Frontal cortex (tissue), 4 donors: ENCODE results near the gene REV3L. TPM values are rescaled to one million over a fixed set of nuclear protein-coding genes. Genes with fewer than 3 reads are reported as not detected.

Source experiments
- DNase-seq, 2 donors: peaks; one replicate each; pipeline ENCODE4 v3.0.0; 2012; ENCODE audit warnings: low spot score in 2 of 2
- FAIRE-seq: peaks from 2 replicates; lab custom pipeline; 2012; peaks lifted over from hg19 to GRCh38; lab: Jason Lieb, UNC
- total RNA-seq: library from RNA; depleted of rRNA; stranded (reverse); fragments of >200 nt; gene quantifications from one replicate; pipeline ENCODE4 v1.2.3, GENCODE V29; 2014
- donor health status: control.
- donor health status: control.
- donor health status: control.

Gene REV3L
- total RNA-seq, 1 donor from 2014 or later, result 95.0 TPM

DNA sequence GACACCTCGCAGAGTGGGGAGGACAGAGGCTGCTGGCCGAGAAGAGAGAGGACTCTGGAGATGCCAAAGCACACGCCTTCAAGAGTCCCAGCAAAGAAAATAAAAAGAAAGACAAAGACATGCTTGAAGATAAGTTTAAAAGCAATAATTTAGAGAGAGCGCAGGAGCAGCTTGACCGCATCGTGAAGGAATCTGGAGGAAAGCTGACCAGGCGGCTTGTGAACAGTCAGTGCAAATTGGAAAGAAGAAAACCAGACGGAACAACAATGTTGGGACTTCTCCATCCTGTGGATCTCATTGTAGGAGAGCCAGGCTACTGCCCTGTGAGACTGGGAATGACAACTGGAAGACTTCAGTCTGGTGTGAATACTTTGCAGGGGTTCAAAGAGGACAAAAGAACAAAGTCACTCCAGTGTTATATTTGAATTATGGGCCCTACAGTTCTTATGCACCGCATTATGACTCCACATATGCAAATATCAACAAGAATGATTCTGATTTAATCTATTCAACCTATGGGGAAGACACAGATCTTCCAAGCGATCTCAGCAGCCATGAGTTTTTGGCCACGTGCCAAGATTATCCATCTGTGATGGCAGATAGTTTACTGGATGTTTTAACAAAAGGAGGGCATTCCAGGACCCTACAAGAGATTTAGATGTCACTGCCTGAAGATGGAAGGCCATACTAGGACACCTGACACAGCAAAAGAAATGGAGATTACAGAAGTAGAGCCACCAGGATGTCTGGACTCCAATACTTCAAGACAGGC lies 52.2 kb downstream of the REV3L start:
- no peak for DNase-seq
- FAIRE-seq, result no peak

DNA sequence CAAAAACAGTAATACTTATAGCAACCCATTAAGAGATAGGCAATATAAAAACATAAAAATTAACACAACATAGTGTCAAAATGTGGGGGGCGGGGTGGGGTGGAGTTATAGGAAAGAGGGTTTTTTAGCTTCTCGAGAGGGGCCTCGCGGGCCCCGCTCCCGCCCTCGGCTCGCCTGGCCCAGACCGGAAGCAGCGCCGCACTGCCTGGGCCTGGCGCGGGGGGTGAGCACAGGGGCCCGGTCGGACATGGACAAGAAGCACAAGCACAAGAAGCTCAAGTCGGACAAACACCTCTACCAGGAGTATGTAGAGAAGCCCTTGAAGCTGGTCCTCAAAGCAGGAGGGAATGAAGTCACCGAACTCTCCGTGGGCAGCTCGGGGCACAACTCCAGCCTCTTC lies 53.4 kb downstream of the REV3L start:
- FAIRE-seq, result no peak
- DNase-seq, result no peak

DNA sequence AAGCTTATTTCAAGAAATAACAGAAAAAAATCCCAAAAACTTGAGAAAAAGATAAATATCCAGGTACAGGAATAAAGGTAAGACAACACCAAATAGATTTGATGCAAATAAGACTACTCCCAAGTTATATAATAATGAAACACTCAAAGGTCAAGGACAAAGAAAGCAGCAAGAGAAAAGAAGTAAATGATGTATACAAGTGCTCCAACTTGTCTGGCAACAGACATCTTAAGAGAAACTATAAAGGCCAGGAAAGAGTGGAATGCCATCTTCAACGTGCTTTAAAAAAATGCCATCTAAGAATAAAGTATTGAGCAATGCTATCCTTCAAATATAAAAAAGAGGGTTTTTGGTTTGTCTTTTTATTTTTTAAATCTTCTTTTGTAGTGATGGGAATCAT lies 54.2 kb downstream of the REV3L start:
- FAIRE-seq (no peak), DNase-seq (no peak)

DNA sequence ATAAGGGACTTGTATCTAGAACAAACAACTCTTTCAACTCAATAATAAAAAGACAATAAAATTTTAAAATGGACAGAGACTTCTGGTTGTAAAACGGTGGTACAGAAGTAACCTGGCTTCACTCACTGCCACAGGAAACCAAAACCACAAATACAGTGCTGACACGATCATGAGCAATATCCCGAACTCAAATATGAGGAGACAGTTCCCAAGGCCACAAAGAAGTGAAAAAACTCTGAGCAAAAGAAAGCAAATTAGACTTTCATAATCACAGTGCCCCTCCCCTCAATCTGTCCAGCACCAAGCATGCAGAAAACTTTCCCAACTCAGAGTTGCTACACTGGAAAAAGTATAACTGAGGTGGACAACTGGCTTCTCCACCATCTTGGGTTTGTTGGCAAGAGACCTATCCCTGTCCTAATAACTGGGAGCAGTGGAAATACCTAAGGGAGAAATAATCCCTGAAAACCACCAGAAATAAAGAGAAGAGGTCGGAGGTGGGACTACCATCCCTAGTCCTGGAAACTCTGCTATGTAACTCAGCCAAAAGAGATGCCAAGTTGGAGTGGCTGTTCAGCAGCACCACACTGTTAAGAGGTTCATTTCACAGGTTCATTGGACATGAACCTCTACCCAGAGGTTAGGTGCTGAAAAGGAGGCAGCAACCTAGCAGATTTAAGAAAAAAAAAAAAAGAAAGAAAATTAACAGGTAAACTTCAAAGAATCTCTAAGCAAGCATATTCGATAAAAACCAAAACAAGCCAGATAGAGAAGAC lies 55.5 kb downstream of the REV3L start:
- FAIRE-seq (no peak), DNase-seq (no peak)

DNA sequence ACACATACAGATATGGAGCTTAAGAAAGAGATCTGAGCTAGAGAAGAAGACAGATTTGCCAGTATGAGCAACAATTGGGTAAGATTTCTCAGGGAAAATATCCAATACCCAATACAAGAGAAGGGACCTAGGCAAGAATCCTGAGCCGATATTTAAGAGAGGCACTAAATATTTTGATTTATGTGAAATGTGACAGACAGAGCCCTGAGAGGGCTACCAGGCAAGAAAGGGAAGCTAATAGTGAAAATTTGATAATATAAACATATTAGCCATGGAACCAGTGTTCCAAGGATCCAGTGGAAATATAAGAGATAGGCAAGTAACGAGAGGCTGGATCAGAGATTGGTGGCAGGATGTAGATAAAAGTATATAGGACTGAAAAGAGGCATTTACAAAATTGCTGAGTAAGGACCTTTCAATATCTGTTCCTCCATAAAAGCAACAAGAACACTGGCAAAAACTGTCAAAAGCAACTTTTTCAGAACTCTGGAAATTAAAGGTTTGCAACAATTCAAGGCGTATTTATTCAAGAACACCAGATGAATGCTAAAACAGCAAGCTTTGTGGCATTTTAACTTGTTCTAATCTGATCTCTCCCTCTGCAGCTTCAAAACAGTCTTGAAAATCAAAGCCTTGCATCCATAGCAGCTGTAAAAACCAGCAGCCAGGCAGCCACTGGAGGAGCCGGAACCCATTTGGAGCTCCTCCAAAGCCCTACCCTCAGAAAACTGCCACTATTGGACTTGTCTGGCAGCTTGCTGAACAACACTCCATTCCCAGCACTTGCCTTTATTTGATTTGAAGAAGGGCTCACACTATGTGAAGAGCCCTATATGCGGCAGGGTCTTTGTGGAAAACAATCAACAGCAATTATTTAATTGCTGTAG lies 58.8 kb downstream of the REV3L start:
- DNase-seq (peak; percentile 37 to 47), FAIRE-seq (no peak)

DNA sequence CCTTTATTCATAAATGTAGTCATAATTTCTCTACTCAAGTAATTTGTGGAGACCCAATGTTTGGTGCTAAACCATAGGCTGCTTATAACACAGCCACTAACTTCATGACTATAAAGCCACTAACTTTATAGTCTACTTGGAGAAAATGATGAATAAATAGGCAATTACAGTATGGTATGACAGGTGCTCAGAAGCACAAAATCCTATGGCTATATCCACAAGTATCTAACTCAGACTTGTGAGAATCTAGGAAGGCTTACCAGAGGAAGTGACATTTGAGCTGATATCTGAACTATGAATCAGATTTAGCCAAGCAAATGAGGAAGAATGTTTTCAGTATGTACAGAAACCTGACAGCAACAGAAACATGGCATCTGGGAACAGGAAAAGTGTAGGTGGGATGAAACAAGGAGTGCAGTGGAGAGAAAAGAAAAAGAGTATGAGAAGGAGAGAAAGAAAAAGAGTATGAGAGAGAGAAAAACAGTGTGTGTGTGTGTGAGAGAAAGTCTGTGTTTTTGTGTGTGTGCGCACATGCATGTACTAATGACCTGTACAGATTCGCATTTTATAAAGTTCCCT lies 59.9 kb downstream of the REV3L start:
- DNase-seq, result no peak
- FAIRE-seq, result no peak

DNA sequence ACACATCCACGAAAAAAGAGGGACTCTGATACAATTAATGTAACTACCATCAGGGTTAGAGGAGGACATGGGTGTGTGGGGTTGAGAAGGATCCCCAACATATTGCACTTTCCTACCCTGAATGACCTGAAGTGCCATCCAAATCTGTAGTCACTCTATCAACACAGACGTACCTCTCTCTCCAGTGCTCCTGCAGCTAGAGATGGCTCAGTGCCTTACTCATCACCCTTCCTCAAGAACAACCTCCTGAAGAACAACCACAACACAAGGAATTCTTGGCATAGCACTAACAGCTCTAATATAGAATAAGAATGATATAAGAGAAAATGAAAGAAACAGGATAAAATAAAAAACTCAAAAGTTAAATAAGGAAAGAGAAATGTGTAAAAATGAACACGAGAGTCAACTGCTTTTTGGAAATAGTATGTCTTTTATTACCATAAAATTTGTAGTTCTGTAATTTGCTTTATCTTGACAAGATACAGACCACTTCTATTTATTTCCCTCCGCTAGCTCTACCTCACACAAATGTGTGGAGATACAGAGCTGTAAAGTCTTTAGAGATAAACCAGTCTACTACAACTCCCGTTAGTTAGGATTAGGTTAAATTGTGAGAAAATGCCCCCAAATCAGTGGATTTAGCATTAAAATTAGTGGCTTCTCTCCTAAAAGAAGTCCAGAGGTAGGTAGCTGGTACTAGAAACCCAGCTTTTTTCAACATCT lies 63.9 kb downstream of the REV3L start:
- no peak for FAIRE-seq
- DNase-seq, result no peak

DNA sequence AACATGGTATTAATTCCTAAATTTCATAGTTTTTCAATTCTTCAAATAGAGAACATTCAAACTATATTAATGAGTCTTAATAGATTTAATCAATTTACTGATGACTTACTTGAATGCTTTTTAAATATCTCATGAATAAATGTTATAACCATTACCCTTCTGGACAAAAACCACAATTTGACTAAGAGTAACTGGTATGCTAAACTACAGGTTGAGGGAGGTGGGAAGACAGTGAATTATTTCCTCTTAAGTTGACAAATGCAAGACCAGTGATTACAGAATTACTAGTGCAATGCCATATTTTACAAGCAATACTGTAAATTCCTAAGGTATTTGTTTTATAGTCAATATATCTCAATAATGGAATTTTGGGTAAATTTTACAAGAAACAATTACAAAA lies 65.1 kb downstream of the REV3L start:
- no peak for DNase-seq
- no peak for FAIRE-seq

DNA sequence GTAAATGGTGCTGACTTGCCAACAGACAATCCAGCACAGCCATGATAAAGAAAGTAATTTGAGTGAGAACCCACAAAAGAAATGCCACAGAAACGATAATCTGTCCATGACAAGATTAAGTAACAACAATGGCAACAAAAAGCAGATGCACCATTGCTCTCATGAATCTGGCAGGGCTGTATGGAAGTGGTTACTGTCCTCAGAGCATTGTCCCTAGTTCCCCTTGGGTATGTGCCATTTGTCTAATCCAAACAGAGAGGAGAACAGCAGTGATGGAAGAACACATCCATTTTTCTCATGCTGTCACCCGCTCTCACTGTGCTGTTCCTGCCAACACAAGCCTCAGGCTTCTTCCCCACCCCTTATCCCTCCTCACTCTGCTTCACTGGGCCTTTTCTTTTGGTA lies 65.8 kb downstream of the REV3L start:
- no peak for FAIRE-seq
- DNase-seq, result no peak

DNA sequence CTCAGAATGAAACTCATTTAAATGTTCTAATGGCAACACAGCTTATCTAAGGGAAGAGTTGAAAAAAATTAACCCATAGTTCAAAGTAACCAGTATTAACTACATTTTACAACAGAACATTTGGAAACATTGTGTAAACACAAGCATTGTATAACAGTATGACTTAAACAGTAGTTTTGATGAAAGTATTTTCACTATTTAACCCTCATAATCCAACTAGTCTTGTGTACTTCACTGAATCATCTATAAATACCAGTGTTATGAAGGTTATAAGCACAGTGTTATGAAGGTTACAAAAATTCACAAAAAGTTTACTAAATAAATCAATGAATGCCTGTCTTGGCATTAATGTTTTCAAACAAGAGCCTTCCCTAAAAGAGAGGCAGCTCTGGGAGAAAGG lies 66.5 kb downstream of the REV3L start:
- no peak for DNase-seq
- FAIRE-seq, result no peak

DNA sequence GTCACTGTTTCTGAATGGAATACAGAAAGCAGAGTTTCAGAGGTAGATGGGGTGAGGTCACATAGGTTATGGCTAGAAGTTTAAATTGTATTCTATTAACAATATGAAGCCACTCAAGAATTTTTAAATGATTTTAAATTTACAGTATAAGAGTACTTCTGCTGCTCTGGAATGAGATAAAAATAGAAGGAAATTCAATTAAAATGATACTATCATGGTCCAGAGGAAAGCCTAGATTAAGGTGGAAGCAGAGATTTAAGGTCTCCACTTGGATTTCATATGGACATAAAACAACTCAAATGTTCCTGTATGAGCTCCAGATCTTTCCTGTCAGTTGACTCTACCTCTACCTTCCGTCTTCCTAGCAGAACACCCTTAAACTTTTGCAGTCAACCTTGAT lies 68.6 kb downstream of the REV3L start:
- FAIRE-seq (no peak), DNase-seq (no peak)

DNA sequence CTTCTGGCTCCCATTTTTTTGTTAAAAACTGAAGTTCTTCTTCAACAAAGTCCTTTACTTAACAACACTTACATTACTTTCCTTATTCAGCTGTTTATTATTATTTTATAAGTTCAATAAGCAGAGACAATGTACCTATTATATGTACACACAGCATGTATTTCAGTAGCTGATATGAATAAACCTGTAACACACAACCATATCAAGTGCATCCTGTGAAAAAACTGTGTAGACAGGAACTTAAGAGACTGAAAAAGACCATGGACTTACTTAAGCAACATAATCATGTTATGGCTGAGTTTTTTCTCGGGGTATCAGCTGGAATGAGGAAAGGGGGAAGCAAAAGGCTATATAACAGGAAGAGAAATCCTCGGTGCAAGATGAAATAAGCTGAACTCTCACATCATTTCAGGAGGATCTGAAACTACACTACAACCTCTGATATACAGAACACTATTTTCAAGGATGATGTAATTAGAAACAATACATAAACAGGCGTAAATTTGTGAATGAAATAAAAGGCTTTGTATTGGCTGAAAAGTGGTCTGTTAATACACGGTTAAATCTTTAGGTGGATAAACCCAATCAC lies 70.9 kb downstream of the REV3L start:
- no peak for DNase-seq
- no peak for FAIRE-seq

DNA sequence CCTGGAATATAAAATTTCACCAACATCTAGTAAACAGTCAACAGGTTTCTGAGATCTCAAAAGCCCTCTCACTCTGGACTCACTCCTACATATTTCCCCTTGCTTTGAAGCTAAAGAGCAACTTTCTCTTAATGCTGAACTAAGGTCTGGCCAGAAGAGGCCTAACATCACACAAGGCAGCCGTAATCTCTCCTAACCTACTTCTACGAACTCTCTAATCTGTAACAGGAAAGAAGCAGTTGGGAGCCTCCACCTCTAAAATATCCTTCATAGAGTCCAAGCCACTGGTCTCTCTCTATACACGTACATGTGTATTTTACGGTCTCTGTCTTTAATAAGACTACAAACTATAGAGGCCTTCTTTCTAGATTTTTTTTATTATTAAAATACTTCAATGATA lies 72.0 kb downstream of the REV3L start:
- DNase-seq (no peak), FAIRE-seq (no peak)

DNA sequence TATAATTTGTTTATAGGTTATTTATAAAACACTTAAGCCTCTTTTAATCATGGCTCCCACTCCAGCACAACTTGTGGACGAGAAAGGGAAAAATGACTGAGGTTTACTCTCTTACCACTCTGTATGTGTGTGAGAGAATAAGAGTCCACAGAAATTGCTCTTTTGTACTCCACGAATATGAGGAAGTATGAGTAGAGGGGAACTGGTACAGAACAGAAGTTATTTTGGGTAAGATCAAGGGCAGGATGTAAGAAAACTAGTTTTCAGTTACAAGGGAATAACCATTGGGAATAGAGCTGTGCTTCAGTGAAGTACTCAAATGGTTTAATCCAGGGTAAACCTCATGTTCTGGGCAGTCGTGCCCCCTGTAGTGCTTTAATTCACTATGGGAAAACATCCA lies 72.6 kb downstream of the REV3L start:
- FAIRE-seq, result no peak

DNA sequence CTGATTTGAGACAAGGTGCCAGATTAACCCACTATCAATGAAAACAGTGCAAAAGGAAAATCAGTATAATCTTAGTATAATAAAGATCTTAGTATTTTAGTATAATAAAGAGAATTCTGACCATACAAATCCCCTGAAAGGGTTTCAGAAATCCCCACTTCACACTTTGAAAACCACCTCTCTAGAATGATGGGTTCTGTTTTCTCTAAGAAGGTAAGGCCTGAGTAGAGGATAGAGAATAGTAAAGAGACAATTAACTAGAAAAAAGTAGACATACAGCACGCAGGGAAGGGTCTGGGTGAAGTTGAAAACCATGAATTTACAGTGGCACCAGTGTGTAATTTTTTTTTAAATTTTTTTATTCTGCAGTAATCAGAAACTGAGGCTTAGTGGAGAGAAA lies 73.6 kb downstream of the REV3L start:
- FAIRE-seq (no peak), DNase-seq (no peak)

More for the DNA sequence above, 72.6 kb downstream of the REV3L start:
- DNase-seq, result no peak

DNA sequence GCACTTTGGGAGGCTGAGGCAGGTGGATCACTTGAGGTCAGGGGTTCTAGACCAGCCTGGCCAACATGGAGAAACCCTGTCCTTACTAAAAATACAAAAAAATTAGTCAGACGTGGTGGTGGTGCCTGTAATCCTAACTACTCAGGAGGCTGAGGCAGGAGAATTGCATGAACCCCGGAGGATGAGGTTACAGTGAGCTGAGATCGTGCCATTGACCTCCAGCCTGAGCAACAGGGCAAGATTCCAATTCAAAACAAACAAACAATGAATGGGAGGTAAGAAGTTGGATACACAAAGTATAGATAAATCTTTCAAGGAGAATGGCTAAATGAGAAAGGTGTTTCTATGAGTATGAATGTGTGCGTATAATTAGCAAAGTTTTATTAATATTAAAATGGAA lies 75.3 kb downstream of the REV3L start:
- DNase-seq, result no peak
- FAIRE-seq, result no peak

DNA sequence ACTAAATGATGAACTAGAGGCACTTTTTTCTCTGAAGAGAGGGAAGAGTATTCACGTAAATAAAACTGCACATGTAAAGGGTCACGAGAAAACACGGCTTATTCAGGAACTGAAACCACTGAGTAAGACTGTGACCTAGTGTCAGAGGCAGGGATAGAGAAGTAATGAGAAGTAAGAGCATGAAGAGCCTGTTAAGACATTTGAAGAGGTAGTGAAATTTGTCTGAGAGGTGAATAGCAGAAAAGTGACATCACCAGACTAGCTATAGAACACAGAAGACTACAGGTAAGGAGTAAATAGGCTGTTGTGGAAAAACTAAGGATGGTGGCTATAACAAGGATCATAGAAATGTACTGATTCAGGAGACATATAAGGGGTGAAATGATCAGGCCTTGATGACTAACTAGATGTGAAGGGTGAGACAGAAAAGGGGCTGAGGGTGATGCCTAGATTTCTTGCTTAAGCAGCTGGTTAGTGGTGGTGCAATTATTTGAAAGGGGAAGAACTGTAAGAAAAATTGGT lies 76.8 kb downstream of the REV3L start:
- FAIRE-seq, result no peak
- no peak for DNase-seq

DNA sequence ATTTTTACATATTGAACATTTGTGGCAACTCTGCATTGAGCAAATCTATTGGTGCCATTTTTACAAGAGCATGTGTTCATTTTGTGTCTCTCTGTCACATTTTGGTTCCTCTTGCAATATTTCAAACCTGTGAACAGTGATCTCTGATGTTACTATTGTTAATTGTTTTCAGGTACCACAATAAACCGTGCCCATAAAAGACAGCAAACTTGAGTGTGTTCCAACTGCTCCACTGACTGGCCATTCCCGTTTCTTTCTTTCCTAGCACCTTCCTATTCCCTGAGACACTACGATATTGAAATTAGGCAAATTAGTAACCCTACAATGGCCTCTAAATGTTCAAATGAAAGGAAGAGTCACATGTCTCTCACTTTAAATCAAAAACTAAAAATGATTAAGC lies 79.6 kb downstream of the REV3L start:
- no peak for FAIRE-seq
- DNase-seq, result no peak

DNA sequence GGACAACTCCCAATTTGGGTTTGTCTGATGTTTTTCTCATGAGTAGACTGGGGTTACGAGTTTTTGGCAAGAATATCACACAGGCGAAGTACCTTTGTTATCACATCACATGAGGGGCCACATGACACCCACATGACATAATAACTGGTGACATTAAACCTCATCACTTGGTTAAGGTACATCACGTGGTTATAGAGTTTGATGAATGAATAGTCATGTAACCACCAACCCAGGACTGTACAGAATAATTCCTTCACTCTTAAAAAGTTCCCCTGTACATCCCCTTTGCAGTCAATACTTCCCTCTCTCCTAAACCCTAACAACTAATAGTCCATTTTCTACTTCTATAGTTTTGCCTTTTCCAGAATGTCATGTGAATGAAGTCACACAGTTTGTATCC lies 83.4 kb downstream of the REV3L start:
- FAIRE-seq (no peak), DNase-seq (no peak)
